Measurements from ENCODE around the gene MOSPD3. TPM values are rescaled to one million over a fixed set of nuclear protein-coding genes. Genes with fewer than 3 reads are reported as not detected.

The MOSPD3 gene
- polyA plus RNA-seq, 1 donor from 2014 or later: 27.9 TPM

GRCh38 chr7:100649826-100650565 is 37.7 kb downstream of the MOSPD3 start:
- TF ChIP-seq RAD21 (conservative IDR thresholded peaks at IDR 0.05): no peak
- no peak for TF ChIP-seq MXI1 (conservative IDR thresholded peaks at IDR 0.05; ENCODE audit: poor library complexity, severe bottlenecking)
- TF ChIP-seq EZH2 (IDR thresholded peaks at IDR 0.05; ENCODE audit: borderline replicate concordance, insufficient read depth, low read length, poor library complexity, severe bottlenecking): no peak
- TF ChIP-seq REST (IDR thresholded peaks at IDR 0.05; ENCODE audit: borderline replicate concordance): no peak
- TF ChIP-seq EP300 (conservative IDR thresholded peaks at IDR 0.05; ENCODE audit: poor library complexity, severe bottlenecking): no peak
- TF ChIP-seq POLR2AphosphoS5 (IDR thresholded peaks at IDR 0.05): no peak
- no peak for TF ChIP-seq TAF1 (IDR thresholded peaks at IDR 0.05; ENCODE audit: low read depth)
- no peak overlapping the region for H3K4me2 ChIP-seq (ENCODE audit: low read length)
- peaks cover 8% of the 10 kb centered on the region for H3K36me3 ChIP-seq (ENCODE audit: insufficient read depth, low read length)
- no peaks in the 10 kb centered on the region for H3F3A ChIP-seq (ENCODE audit: insufficient read depth, low read length, poor library complexity, severe bottlenecking)
- no peaks in the 10 kb centered on the region for H3K27me3 ChIP-seq (ENCODE audit: insufficient read depth, low read depth, low read length)
- H3K9me3 ChIP-seq (ENCODE audit: low read length): no peaks in the 10 kb centered on the region
- H4K20me1 ChIP-seq (ENCODE audit: insufficient read depth): no peaks in the 10 kb centered on the region
- H2AFZ ChIP-seq (ENCODE audit: low read depth, low read length): no peak overlapping the region
- H3K4me3 ChIP-seq (ENCODE audit: low read length): no peak overlapping the region
- no peaks in the 10 kb centered on the region for H3K79me2 ChIP-seq (replicated peaks; ENCODE audit: insufficient read depth, low read length)
- H3K9ac ChIP-seq (ENCODE audit: low read length): no peak overlapping the region
- H3K27ac ChIP-seq (ENCODE audit: low read length): no peak overlapping the region
- no peaks in the 10 kb centered on the region for H3K9me2 ChIP-seq (ENCODE audit: insufficient read depth, low read length)

DNA sequence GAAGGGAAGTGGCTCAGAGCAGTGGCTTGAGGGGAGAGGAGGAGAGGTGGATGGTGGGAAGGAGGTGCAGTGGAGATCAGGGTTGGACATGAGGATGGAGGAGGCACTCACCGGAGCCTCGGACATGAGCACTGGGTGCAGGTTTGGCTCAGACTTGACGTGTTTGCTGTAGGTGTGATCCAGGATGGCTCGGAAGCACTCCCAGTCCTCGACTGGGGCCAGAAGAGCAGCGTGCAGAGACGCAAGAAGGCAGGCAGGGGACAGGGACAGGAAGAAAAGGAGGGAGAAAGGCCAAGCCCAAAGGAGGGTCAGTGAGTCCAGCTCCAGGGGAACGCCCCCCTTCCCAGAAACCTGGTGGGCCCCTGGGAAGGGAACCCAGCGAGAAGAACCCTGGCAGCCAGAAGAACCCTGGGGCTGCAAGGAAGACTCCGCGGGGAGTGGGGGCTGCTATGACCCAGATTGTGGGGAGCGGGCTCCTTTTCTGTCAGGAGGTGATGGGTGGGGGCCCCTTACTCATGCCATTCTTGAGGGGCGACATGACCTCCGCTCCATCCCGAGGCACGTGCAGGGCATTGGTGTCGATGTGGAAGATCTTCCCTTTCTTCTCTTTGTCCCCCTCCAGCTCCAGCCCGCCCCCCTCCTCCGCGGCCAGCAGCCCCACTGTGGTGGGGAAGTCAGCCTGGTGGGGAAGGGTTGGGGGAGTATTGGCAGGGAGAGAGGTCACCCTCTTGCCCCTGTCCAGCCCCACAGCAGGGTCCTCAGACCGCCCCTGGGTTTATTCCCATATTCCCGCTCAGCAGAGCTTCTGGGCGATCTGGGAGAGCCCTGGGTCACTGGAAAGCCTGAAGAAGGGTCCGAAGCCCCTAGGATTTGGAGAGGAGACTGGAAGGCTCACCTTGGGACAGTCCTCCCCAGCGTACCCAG is 42.8 kb downstream of the MOSPD3 start:
- no peak overlapping the region for H3K27ac ChIP-seq (ENCODE audit: low read length)
- no peaks in the 10 kb centered on the region for H3F3A ChIP-seq (ENCODE audit: insufficient read depth, low read length, poor library complexity, severe bottlenecking)
- no peaks in the 10 kb centered on the region for H3K27me3 ChIP-seq (ENCODE audit: insufficient read depth, low read depth, low read length)
- H4K20me1 ChIP-seq (ENCODE audit: insufficient read depth): no peaks in the 10 kb centered on the region
- peak overlapping the region; percentile 77 for H2AFZ ChIP-seq (ENCODE audit: low read depth, low read length)
- peak overlapping the region; percentile 65 for H3K4me2 ChIP-seq (ENCODE audit: low read length)
- peaks cover 4% of the 10 kb centered on the region for H3K36me3 ChIP-seq (ENCODE audit: insufficient read depth, low read length)
- peak overlapping the region; percentile 79 for H3K9ac ChIP-seq (ENCODE audit: low read length)
- peak overlapping the region; percentile 97 for H3K4me3 ChIP-seq (ENCODE audit: low read length)
- H3K9me3 ChIP-seq (ENCODE audit: low read length): no peaks in the 10 kb centered on the region
- H3K9me2 ChIP-seq (ENCODE audit: insufficient read depth, low read length): no peaks in the 10 kb centered on the region
- H3K79me2 ChIP-seq (replicated peaks; ENCODE audit: insufficient read depth, low read length): no peaks in the 10 kb centered on the region
- no peak for TF ChIP-seq MXI1 (conservative IDR thresholded peaks at IDR 0.05; ENCODE audit: poor library complexity, severe bottlenecking)
- no peak for TF ChIP-seq EP300 (conservative IDR thresholded peaks at IDR 0.05; ENCODE audit: poor library complexity, severe bottlenecking)
